Stimulated activated CD4-positive, alpha-beta T cell treated with anti-CD3 and anti-CD28 coated beads, Interleukin-12 subunit alpha, Interleukin-12 subunit beta, amount 100 ng/mL, for 48 hours (primary cell): ENCODE results near the gene JARID2.

Source experiments
- DNase-seq, 3 donors: peaks; one replicate each; pipeline ENCODE4 v3.0.0-alpha.2; 2020; ENCODE audit warnings: low read depth in 2 of 3, low spot score in 1 of 3

The JARID2 gene

DNA sequence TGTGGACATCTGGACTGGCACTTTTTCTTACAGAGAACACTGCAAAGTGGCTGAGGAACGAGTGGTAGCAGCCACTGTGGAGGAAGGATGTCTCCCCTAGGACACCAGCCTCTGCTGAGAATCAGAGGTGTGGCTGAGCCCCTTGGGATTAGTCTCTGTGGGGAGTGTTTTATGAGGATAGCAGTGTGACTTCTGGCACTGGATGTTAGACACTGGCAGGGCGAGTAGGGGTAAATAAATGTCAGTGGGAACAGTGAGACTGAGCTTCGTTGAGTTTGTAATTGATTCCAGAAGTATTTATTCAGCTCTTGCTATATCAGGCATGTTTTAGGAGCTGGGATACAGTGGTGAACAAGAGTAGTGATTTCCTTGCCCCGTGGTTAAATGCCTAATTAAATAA, 124.0 kb downstream of the JARID2 start:
- DNase-seq = no peak

DNA sequence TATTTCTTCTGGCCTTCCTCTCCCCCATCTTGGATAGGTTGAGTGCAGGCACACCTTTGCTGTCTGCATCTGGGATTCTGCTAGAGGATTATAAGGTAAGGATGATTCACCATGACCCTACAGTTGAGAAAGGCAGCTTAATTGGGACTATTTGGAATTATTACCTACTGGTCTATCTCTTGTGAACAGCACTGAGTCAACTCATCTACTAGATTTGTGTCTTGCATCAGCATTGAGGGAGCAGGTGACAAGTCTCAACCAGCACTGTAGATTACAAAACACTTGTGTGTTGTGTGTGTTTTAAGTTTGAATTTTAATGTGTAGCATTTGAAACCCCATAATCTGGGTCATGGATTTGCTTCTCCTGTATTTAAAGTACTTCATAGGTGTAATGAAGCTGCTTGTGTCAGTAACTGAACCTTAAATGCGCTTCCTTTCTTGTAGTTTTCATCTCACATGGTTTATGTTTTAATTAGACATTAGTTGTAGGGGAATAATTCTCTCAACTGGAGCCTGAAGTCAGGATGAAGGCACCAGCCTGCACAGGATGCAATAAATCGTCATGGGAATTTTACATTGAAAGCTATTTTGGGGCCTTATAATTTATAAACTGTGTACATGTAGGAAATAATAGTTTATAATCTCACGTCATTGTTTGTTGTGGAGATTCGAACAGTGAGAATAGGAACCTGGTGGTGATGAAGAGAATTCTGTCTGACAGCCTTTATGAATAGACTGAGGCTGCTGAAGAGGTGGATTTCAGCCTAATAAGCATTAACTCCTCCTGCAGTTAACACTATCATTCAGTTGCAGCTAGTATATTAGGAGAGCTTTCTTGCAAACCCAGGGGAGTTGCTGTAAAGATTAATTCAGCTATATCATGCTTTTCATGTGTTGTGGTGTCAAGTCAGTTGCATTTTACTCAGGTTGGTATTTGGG, 125.1 kb downstream of the JARID2 start:
- DNase-seq = no peak

DNA sequence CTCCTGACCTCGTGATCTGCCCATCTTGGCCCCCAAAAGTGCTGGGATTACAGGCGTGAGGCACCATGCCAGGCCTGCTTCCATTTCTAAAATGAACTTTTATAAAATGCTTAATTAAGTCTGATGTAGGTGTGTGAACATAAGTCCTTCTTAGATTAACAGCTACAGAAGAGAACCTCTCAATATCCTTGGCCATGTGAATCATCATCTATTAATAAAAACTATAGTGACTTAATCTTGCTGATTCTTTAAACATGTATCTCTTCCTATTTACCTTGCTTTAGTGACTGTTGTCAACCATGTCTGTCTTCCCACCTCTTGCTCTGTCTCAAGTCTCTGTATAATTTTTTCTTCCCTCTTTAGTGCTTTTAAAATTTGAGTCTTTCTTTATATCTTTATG, 127.1 kb downstream of the JARID2 start:
- no peak for DNase-seq

DNA sequence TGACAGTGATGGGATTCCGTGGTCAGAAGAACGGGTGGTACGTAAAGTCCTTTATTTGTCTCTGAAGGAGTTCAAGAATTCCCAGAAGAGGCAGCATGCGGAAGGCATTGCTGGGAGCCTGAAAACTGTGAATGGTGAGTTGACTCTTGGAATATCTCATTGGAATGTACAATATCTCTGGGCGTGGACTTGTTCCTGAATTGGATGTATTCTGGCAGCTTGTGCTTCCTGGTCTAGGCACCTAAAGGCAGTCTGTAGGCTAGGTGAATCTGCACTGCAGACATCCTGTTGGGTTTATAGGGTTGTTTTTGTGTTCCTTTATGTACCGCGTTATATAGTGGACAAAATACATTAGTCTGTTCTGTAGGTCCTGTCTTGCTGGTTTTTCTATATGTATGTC, 128.2 kb downstream of the JARID2 start:
- DNase-seq = no peak

DNA sequence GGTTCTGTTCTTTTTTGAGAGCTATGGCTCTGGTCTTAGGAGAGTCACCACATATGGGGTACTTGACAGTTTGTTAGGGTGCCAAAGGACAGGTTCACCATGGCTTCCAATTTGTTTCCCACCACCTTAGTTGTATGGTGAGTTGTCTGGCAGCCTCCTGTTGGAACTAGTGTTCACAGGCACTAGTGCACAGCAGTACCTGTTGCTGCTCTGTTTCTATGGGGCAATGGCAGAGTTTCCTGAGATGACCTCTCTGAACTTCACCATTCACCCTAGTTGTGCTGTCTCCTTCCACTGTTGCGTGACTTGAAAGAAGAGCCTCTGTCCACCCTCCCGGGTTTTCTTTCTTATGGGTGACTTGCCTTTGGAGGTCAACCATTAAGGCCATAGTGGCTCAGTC, 129.1 kb downstream of the JARID2 start:
- DNase-seq = no peak

DNA sequence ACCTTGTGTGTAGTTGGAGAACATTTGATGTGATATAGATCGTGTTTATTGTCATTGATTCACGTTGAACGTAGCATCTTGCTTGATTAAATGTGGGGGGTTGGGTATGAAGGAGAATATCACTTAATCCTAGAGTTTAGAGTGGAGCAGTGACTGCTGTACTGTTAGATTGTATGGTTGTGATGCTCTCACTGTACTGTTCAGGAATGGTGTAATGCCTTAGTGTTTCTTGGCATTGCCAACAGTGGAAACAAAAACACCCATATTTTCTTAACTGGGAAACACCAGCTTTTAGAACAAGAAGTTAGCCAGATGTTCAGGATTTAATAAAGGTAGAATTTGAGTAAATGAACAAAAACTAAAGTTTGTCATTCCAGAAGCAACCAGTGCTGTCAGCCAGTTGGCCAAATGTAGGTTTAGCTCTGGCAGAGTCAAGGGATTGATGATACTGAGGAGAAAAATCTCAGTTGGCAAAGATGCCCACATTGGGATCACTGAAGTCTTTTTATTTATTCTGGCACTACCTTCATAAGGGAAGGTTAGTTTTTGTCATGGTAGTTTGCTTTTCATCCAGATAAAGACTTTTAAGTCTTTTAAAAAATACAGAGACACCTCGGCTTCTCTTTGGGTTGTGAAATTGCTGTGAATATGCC, 129.9 kb downstream of the JARID2 start:
- DNase-seq = no peak

DNA sequence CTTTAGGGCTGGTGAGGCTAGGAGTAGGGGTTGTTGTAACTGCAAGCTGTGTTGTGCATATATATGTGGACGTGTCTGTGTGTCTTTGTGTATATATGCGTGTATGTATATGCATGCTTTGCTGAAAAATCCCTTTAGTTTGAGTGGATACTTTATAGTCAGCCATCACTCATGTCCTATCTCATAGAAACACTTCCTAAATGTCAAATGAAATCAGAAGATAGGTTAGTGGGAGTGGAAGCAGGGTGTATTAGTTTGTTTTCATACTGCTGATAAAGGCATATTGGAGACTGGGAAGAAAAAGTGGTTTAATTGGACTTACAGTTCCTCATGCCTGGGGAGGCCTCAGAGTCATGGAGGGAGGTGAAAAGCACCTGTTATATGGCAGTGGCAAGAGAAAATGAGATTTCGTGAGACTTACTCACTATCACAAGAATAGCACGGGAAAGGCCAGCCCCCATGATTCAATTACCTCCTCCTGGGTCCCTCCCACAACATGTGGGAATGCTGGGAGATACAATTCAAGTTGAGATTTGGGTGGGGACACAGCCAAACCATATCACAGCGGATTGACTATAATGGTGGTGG, 131.1 kb downstream of the JARID2 start:
- no peak for DNase-seq

DNA sequence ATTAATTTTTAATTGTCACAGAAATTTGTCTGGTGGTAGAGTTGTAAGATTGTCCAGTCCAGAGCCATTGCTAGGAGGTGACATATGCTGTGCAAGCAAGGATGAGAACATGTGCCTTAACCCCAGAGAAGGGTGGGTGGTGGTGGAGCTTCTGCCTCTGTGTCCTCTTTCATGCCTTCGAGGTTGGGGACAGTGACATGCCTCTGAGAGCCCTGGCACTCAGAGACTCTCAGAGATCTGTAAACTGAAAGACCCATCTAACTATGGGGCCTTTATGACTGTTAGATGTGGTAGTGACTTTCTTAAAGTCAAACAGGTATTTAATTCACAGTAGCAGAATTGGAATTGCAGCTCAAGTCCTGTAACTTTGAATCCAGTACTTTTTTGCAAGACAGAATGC, 132.4 kb downstream of the JARID2 start:
- no peak for DNase-seq

DNA sequence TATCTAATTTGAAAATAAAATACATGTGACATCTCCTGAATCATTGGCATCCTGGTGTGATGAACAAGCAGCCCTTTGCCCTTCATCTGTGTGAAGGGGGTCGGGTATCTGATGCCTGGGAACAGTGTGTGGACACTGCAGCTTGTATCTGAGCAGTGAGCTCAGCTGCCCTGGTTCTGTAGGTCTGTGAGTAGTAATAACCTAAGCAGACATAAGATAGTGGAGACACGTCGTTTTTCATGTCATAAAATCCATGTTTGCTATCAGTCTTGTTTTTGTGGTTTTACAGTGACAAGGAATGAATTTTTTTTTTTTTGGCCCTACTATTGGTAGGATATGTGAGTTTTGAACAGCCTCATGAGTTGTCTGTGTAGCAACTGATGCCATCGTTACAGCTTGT, 133.0 kb downstream of the JARID2 start:
- DNase-seq = no peak

DNA sequence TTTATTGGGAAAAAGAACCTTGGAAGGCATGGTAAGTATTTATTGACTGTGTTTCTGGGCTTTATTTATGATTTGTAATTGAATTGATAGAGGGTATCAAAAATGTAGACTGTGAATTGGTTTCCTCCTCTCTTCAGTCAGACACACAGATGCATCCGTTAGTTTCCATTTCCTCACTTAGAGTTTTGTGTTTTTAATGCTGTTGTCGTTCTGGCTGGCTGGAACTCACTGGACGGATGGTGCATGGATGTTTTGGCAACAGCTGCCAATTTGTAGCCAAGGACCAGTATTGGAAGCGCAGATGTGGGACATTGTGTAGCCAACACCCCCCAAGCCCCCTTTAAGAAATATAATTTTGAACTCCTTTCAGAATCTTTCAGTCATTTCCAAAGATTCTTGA, 134.5 kb downstream of the JARID2 start:
- DNase-seq = no peak

DNA sequence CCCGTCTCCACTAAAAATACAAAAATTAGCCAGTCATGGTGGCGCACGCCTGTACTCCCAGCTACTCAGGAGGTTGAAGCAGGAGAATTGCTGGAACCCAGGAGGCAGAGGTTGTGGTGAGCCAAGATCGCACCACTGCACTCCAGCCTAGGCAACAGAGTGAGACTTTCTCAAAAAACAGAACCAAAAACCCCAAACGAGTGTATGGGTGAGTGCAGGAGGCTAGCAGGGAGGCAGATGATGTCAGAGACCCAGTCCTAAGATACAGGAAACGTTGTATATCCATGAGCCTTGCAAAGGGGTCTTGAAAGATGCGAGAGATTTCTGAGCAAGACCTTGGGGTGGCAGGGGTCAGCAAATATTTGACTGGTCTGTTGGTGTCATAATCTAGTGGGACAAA, 136.2 kb downstream of the JARID2 start:
- no peak for DNase-seq

DNA sequence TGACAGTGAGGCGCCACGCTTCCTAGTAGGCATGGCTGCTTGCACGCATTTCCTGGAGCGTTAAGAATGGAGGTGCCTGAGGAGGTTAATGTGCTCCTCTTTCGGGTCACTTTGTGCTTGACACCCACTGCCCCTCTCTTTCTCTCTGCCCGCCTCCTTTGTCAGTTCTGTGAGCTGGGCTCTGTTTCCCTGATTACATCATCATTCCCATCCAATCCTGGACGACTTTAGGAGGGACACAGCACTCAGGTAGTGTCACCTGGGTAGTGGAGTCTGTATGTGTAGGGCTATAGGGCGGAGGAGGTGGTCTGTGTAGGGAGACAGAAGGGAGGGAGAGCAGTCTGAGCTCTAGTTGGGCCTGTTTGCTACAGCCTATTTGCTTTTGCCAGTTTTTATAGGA, 136.8 kb downstream of the JARID2 start:
- no peak for DNase-seq

DNA sequence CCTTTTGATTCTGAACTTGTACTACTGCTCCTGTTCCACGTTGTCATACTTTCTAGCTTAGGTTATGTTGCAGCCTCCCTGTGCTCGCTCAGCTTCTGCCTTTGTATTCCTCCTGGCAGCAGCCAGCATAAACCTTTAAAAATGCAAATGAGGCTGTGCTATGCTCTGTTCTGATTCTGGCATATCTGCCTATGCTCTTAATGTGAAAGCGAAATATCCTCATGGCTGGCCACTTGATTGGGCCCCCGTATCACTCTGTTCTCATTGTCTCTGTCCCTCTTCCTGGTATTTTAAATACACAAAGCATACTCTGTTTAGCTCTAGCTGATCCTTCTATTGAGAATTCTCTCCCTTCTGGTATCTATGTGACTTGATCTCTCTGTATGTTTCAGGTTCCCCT, 139.0 kb downstream of the JARID2 start:
- no peak for DNase-seq

DNA sequence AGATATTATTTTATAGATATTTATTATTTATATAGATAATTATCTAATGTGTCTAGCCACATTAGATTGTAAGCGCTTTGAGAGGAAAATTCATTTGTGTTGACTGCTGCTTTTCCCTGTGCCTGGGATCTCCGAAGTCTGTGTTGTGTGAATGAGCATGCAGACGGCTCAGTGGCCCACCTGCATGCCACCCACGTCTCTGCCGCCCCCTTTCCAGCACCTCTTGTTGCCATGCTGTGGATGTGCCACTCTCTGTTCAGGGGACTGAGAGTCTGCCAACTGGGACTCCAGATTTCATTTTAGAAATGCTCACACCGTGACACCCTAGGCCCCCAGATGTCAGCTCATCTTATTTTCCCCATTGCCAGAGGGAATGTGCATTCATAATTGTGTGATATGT, 139.7 kb downstream of the JARID2 start:
- DNase-seq = no peak

DNA sequence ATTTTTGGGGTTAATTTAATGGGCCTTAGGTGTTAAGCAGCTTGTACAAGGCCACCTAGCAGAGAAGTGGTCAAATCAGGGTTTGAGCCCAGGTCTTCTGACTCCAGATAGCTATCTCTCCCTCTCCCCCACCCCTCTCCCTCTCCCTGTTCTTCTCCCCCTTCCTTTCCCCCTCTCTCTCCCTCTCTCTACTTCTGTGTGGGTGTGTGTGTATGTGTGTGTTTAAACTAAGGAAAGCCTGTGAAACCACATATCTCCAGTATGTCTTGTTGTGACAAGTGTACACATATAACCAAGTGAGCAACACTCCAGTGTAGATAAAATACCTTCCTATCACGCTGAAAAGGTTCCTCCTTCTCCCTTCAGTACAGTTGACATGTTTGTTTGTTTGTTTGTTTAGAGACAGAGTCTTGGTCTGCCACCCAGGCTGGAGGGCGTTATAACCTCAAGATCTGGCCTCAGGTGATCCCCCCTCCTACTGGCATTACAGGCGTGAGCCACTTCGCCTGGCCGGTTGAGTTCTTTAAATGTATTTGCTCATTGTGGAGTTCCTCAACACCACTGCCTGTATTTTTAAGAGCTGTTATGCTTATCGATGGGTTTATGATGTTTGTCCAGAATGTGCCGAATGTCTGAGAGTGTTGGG, 140.4 kb downstream of the JARID2 start:
- no peak for DNase-seq

DNA sequence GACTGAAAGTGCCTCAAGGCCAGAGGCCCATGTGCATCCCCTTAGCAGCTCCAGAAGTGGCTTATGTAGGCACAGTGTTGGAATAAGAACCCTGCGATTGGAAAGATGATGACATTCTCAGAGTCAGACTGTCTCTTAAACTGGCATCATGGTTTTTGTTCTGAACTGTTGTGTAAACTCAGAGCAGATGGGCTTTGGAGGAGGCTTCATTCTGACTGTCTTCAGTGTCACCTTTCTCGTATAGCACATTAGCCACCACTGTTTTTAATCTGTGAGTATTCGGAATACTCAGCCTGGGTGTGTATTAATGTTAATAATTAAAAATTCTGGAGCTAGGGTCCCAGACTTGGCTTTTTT, 140.9 kb downstream of the JARID2 start:
- DNase-seq = no peak

DNA sequence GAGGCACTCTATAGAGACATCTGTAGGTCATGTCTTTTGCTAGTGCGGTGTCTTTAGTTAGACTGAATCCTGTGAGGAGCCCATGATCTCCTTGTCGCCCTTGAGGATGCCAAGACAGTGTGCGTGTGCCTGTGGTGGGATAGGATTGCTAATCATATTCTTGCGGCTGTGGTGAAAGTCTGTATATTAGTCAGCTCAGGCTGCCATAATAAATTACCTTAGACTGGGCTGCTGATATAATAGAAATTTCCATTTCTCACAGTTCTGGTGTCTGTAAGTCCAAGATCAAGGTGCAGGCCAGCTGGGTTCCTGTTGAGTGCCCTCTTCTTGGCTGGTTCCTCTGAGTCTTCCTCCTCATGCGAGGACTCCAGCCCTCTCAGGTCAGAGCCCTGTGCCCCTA, 141.2 kb downstream of the JARID2 start:
- no peak for DNase-seq

DNA sequence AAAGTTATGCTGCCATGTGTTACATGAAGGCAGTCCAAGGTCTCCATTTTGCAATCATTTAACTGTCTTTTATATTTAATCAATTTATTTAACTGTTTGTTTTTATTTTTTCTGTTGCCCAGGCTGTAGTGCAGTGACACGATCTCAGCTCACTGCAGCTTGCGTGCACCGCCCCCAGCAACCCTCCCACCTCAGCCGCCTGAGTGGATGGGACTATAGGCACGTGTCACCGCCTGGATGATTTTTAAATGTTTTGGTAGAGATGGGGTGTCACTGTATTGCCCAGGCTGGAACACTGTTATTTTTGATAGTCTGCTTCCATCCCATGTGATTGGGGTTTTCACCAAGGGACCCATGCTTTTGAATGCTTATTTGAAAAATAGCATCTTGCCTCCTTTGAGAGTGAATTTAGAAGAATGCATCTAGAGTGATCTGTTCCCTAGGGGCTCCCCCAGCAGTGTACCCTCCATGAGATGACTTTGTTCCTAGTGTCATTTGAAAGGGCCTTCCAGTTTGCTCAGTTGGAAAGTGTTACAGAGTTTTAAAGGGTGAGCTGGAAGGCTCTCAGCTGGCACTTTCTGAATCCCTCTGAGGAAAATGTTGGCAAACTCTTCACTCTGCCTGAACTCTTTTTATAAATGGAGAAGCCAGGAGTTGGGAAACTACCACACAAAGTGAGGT, 143.4 kb downstream of the JARID2 start:
- no peak for DNase-seq

DNA sequence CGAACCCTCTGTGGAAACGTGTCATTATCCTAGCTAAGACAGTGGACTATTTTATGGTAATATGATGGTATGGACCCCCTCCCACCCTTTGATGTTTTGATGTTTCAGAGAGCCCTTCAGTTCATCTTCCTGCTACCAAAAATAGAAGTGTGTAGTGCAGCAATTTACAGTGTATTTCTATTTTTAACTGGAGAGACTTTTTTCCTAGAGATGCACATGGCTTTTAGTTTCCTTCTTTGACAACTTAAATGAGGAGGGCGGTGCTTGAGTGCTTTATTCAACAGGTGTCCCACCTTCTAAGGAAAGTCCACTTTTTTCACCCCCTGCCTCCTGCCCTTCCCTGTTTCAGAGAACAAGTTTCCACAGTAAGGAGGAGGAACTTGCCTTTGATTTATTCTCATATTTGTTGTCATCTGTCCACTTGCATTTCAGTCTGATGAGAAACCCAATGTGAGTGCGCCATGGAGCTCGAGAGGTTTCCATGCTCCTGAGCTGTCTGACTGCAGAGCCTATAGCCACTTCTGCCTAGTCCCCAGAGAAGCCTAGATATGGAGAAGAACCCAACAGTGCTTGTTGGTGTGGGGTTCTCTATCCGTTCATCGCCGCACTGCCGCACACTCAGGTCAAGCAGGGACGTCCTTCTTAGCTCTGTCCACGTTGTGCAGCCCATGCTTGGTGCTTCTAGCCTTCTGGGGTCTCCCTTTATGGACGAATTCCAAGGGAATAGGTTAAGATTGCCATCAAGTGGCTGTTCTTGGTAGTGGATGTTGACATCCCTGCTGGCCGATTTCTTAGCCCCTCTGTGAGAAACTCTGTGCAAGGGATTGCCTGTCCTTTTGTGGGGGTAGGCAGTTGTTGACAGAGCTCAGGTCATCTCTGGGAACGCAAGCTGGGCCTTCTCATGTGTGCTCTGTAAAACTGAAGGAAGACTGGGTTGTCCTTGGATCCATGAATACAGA, 144.2 kb downstream of the JARID2 start:
- no peak for DNase-seq

DNA sequence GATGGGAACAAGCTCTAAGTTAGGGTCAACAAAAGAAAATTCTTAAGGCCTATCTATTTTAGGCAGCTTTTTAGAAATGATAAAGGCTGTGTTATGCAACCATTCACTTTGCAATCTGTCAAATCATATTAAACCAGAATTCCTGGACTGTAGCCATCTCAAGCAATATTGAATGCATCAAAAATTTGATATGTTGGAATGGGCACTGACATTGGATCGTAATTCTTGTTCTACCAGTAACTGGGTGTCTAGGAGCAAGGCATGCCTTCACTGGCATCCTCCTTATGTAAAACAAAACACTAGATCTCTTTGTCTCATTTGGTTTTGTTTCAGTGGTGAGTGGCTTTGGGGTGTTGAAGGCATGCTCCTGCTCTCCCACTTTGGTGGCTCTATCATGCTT, 145.6 kb downstream of the JARID2 start:
- DNase-seq = no peak
